ENCODE data around the gene WBP1. TPM values are rescaled to one million over a fixed set of nuclear protein-coding genes. Genes with fewer than 3 reads are reported as not detected.

Gene WBP1
- total and polyA plus RNA-seq, 7 experiments from 2014 or later, result 33.3 to 127 (median 58.9) TPM

DNA sequence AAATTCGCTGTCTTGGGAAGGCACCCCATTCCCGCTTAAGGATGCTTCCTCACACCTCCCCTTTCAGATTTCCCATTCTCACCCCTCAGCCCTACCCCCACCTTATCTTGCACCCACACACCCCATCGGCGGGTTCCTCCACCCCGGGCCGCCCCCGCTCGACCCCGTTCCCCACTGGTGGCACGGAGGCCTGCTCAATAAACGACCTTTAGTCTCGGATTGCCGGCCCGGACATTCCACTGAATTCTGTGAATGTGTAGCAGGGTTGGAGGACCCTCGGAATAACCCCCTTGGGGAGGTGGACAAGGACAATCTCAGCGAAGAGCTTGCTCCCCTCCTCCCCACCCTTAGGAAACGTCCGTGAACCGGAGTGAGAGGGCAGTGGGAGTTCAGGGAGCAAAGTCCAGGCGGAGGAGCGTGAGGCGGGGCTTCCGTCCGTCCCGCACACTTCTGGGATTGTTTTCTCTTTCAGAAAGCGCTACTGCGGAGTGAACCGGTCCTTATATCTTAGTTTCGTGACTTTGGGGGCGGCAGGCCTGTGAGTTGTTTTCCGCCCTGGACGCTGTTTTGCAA lies 44.0 kb downstream of the WBP1 start:
- no peak overlapping the region for H3K27ac ChIP-seq (ENCODE audit: low read depth, low read length)
- intact Hi-C loops (cut with micrococcal nuclease), result loop anchor here in 1 of 2 donors (10.0 kb wide), 1 partner anchor 153 kb away; the partner anchor contains the start of gene SEMA4F
- H3K36me3 Mint-ChIP-seq, result peaks cover 12 to 32% (median 27%) of the 10 kb centered on the region in 5 donors
- no peak for DNase-seq
- ATAC-seq, result no peak
- ChIA-PET POLR2A (interaction anchor here (1.6 to 4.3 kb wide), 2 partner anchors 19 to 27 kb away, joined by 4 to 11 read pairs; partner anchors contain the start of genes AUP1, CCDC142, HTRA2 and TTC31), CTCF (no interaction called here)
- H3K4me3 Mint-ChIP-seq, result peak overlapping the region; percentile 52 to 81 (median 66)
- peaks cover 4 to 43% of the 10 kb centered on the region in 2 donors for H3K27me3 ChIP-seq (ENCODE audit: control insufficient read depth in 2 of 2, insufficient read depth in 2 of 2, low read length in 2 of 2)
- H3K4me1 ChIP-seq (ENCODE audit: control insufficient read depth in 2 of 2, insufficient read depth in 2 of 2, low read length in 2 of 2), result peaks cover 17 to 52% of the 10 kb centered on the region in 2 donors
- peak overlapping the region in 2 of 9 donors; percentile 14 to 15 for H3K27ac Mint-ChIP-seq
- peaks cover 60 to 78% (median 69%) of the 10 kb centered on the region in 5 donors for H3K27me3 Mint-ChIP-seq
- H3K9me3 ChIP-seq (ENCODE audit: control insufficient read depth in 2 of 3, low read length in 3 of 3), result no peaks in the 10 kb centered on the region
- peaks cover 0 to 17% (median 5%) of the 10 kb centered on the region in 3 experiments for H3K36me3 ChIP-seq (ENCODE audit: control insufficient read depth in 2 of 3, insufficient read depth in 3 of 3, low read length in 3 of 3)
- H3K4me3 ChIP-seq (ENCODE audit: low read length), result peak overlapping the region; percentile 36
- H3K9me3 Mint-ChIP-seq, result peaks cover 0 to 3% (median 0%) of the 10 kb centered on the region in 11 donors
- H3K4me1 Mint-ChIP-seq, result peaks cover 41 to 76% (median 62%) of the 10 kb centered on the region in 7 donors

DNA sequence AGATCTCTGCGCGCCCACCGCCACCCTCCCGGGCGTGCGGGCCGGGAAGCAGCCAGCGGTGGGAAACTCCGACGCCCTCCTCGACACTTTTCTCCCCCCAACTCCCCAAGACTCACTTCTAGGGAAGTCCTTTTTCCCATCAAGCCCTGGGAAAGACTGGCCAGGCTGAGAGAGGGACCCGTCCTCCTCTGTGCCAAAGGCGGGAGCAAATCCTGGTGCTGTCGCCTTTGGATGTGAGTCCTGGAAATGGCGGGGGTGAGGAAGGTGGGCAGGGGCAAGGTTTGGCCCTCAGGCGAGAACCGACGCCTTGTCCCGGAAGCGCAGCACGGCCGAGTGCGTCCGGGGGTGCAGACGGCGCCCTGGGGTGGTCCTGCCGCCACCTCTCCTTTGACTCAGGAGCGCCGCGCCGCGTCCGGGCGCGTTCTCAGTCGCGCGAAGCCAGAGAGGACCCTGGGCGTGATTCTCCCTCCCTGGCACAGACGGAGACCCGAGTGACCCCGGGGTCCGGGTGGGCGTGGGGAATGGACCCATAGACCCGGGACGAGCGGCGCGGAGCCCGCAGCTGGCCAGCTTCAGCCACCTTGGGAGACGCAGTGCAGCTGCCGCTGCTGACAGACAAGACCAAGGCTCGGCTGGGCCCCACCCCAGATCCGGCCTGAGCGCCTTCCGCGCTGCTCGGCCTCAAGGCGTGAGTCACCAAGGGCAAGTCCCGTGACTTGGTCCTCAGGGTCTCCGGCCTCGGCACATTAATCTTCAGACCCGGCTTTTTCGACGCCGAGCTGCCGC lies 44.7 kb downstream of the WBP1 start:
- peaks cover 19 to 47% of the 10 kb centered on the region in 2 donors for H3K4me1 ChIP-seq (ENCODE audit: control insufficient read depth in 2 of 2, insufficient read depth in 2 of 2, low read length in 2 of 2)
- POLR2A ChIA-PET, result interaction anchor here (1.3 to 4.3 kb wide), 4 partner anchors 20 to 30 kb away, joined by 4 to 11 read pairs (median 6); partner anchors contain the start of genes AUP1, CCDC142, HTRA2 and MRPL53
- H3K36me3 ChIP-seq (ENCODE audit: control insufficient read depth in 2 of 3, insufficient read depth in 3 of 3, low read length in 3 of 3), result peaks cover 0 to 20% (median 5%) of the 10 kb centered on the region in 3 experiments
- DNase-seq, result peak in 2 of 9 donors; percentile 47 to 60
- CTCF ChIA-PET, result interaction anchor here (1.0 kb wide), 1 partner anchor 46 kb away, joined by 3 read pairs; no protein-coding TSS in a partner anchor
- H3K27me3 Mint-ChIP-seq, result peaks cover 56 to 78% (median 68%) of the 10 kb centered on the region in 5 donors
- H3K4me3 Mint-ChIP-seq, result peak overlapping the region; percentile 52 to 81 (median 66)
- peak; percentile 23 for ATAC-seq
- H3K27me3 ChIP-seq (ENCODE audit: control insufficient read depth in 2 of 2, insufficient read depth in 2 of 2, low read length in 2 of 2), result peaks cover 4 to 43% of the 10 kb centered on the region in 2 donors
- H3K4me3 ChIP-seq (ENCODE audit: low read length), result peak overlapping the region; percentile 36
- peaks cover 16 to 33% (median 31%) of the 10 kb centered on the region in 5 donors for H3K36me3 Mint-ChIP-seq
- H3K27ac ChIP-seq (ENCODE audit: low read depth, low read length), result no peak overlapping the region
- H3K4me1 Mint-ChIP-seq, result peaks cover 41 to 78% (median 63%) of the 10 kb centered on the region in 7 donors
- H3K9me3 Mint-ChIP-seq, result peaks cover 0 to 6% (median 0%) of the 10 kb centered on the region in 11 donors
- intact Hi-C loops (cut with micrococcal nuclease), result loop anchor here in 1 of 2 donors (1.0 to 10.0 kb wide), 2 partner anchors 20 to 152 kb away; partner anchors contain the start of genes SEMA4F and TTC31
- H3K27ac Mint-ChIP-seq, result peak overlapping the region in 2 of 9 donors; percentile 26 to 62
- H3K9me3 ChIP-seq (ENCODE audit: control insufficient read depth in 2 of 3, low read length in 3 of 3), result no peaks in the 10 kb centered on the region

DNA sequence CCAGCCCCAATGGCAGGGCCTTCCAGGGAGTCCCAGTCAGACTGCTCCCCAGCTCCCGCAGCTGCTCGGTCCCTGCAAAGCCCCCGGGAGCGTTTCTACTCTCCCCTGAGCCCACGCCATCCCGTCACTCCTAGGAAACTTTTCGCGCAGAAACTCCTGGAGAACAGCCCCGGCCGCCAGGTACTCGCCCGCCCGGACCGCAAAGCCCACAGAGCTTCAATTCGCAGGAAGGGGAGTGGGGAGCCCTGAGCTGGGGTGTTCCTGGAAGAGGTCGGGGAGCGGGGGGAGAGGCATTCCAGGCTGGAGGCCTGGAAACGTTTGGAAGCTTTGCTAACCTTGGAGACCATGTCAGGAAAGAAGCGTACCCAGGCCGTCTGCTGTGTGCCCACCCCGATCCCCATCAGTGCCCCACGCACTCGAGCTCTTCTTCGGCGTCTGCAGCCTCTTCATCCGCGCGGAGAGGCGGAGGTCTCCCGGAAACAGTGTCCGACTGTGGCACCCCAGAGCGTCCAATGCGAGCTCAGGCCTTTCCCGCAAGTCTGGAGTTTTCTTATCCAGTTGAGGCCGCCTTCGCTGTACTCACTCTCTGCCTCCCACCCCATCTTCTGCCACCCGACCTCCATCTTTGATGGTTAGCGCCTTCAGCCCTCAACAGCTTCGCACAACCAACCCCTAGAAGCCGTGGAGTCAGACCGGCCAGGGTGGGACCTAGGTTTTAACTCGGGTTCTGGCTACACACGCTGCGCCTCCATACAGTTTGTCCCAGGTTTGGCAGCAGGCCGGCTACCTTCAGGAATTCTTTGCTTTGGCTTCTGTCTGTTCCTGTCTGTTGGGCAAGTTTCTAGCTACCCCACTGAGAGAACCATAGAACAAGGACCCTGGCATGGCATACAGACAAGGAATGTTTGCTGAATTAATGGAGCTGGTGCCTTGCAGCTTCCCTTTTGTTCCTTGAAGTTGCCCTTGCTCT lies 45.6 kb downstream of the WBP1 start:
- peaks cover 0 to 6% (median 0%) of the 10 kb centered on the region in 11 donors for H3K9me3 Mint-ChIP-seq
- Histone ChIP-seq H3K27me3 (ENCODE audit: control insufficient read depth in 2 of 2, insufficient read depth in 2 of 2, low read length in 2 of 2) (peaks cover 4 to 34% of the 10 kb centered on the region in 2 donors), H3K36me3 (ENCODE audit: control insufficient read depth in 2 of 3, insufficient read depth in 3 of 3, low read length in 3 of 3) (peaks cover 0 to 20% (median 5%) of the 10 kb centered on the region in 3 experiments), H3K27ac (ENCODE audit: low read depth, low read length) (no peak overlapping the region), H3K9me3 (ENCODE audit: control insufficient read depth in 2 of 3, low read length in 3 of 3) (no peaks in the 10 kb centered on the region), H3K4me3 (ENCODE audit: low read length) (peak overlapping the region; percentile 36), H3K4me1 (ENCODE audit: control insufficient read depth in 2 of 2, insufficient read depth in 2 of 2, low read length in 2 of 2) (peaks cover 19 to 38% of the 10 kb centered on the region in 2 donors)
- peaks cover 16 to 33% (median 30%) of the 10 kb centered on the region in 5 donors for H3K36me3 Mint-ChIP-seq
- peaks cover 51 to 69% (median 63%) of the 10 kb centered on the region in 5 donors for H3K27me3 Mint-ChIP-seq
- ChIA-PET POLR2A (interaction anchor here (0.9 to 4.3 kb wide), 4 partner anchors 21 to 46 kb away, joined by 3 to 11 read pairs (median 6); partner anchors contain the start of genes AUP1, HTRA2, MRPL53 and WBP1), CTCF (interaction anchor here (0.6 to 1.3 kb wide), 5 partner anchors 20 to 111 kb away, joined by 3 to 6 read pairs (median 3); partner anchors contain the start of genes CCDC142 and TTC31)
- intact Hi-C loops (cut with micrococcal nuclease), result loop anchor here in 1 of 2 donors (1.0 to 10.0 kb wide), 2 partner anchors 20 to 151 kb away; partner anchors contain the start of genes SEMA4F and TTC31
- DNase-seq, result no peak
- peak overlapping the region; percentile 52 to 81 (median 66) for H3K4me3 Mint-ChIP-seq
- H3K27ac Mint-ChIP-seq, result peak overlapping the region in 2 of 9 donors; percentile 26 to 62
- peaks cover 42 to 79% (median 66%) of the 10 kb centered on the region in 7 donors for H3K4me1 Mint-ChIP-seq
- no peak for ATAC-seq

DNA sequence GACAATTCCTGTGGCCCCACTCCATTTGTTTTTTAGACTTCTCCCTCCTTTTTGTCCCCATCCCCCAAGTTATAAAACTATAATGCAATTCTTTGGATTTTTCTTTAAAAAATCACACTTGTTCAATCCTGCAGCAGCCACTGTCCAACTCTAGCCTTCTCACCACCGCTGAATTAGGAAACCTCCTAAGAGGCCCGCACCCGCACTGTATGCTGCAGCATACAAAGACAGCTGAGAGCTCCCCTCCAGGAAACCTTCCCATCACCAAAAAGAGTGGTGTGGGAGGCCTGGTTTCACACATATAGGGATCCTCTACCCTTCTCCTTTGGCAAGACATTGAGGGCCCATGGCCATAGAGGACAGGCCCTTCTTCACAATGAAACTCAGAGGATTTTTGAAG lies 46.4 kb downstream of the WBP1 start:
- intact Hi-C loops (cut with micrococcal nuclease), result loop anchor here in 1 of 2 donors (10.0 kb wide), 1 partner anchor 150 kb away; the partner anchor contains the start of gene SEMA4F
- Mint-ChIP-seq H3K9me3 (peaks cover 0 to 6% (median 0%) of the 10 kb centered on the region in 11 donors), H3K4me3 (peak overlapping the region; percentile 15 to 75 (median 56)), H3K4me1 (peaks cover 39 to 78% (median 63%) of the 10 kb centered on the region in 7 donors), H3K36me3 (peaks cover 16 to 33% (median 30%) of the 10 kb centered on the region in 5 donors), H3K27me3 (peaks cover 47 to 66% (median 59%) of the 10 kb centered on the region in 5 donors), H3K27ac (no peak overlapping the region)
- no peak overlapping the region for H3K4me3 ChIP-seq (ENCODE audit: low read length)
- no peak overlapping the region for H3K27ac ChIP-seq (ENCODE audit: low read depth, low read length)
- ChIA-PET CTCF (interaction anchor here (0.6 to 1.3 kb wide), 4 partner anchors 21 to 112 kb away, joined by 3 to 6 read pairs (median 4); partner anchors contain the start of genes CCDC142 and TTC31), POLR2A (interaction anchor here (0.9 to 4.3 kb wide), 5 partner anchors 22 to 70 kb away, joined by 3 to 11 read pairs (median 3); partner anchors contain the start of genes AUP1, CCDC142, HTRA2 and MRPL53)
- DNase-seq (no peak), ATAC-seq (no peak)
- H3K4me1 ChIP-seq (ENCODE audit: control insufficient read depth in 2 of 2, insufficient read depth in 2 of 2, low read length in 2 of 2), result peaks cover 16 to 31% of the 10 kb centered on the region in 2 donors
- peaks cover 4 to 30% of the 10 kb centered on the region in 2 donors for H3K27me3 ChIP-seq (ENCODE audit: control insufficient read depth in 2 of 2, insufficient read depth in 2 of 2, low read length in 2 of 2)
- H3K9me3 ChIP-seq (ENCODE audit: control insufficient read depth in 2 of 3, low read length in 3 of 3), result no peaks in the 10 kb centered on the region
- peaks cover 0 to 20% (median 5%) of the 10 kb centered on the region in 3 experiments for H3K36me3 ChIP-seq (ENCODE audit: control insufficient read depth in 2 of 3, insufficient read depth in 3 of 3, low read length in 3 of 3)

DNA sequence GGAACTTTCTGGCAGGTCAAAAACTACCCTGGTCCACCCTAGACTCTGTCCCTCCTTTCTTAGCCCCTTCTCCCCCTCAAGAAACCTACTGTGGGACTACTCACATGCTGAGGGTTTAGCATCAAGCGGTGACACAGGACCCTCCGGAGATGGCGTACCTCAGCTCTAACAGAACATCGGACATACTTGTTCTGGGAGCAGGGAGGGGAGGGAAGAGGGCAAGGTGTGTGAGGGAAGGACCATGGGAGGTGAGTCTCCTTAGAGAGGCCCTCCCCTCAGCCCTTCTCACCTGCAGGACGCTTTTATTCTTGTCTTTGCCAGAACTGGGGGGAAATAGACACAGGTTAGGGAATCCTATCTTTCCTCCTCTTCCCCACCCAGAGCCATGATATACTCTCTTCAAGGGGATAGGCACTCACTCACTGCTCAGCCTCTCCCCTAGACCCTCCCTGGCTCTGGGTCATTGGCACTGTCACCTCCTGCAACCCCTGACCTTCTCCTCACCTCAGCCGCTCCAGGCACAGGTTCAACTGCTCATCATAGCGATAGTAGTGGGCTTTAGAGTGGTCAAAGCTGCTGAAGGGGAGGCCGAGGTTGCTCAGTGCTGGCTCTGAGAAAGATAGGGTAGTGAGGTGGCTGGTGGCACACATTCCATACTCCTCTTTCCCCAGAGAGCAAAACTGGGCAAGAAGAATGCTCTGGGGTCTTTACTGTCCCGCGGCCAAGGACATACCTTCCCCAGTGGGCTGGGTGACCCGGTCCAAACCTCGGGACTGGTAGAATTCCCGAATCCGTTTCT lies 47.4 kb downstream of the WBP1 start:
- H3K4me3 ChIP-seq (ENCODE audit: low read length), result no peak overlapping the region
- H3K27me3 ChIP-seq (ENCODE audit: control insufficient read depth in 2 of 2, insufficient read depth in 2 of 2, low read length in 2 of 2), result peaks cover 4 to 20% of the 10 kb centered on the region in 2 donors
- peaks cover 16 to 31% of the 10 kb centered on the region in 2 donors for H3K4me1 ChIP-seq (ENCODE audit: control insufficient read depth in 2 of 2, insufficient read depth in 2 of 2, low read length in 2 of 2)
- peaks cover 0 to 20% (median 5%) of the 10 kb centered on the region in 3 experiments for H3K36me3 ChIP-seq (ENCODE audit: control insufficient read depth in 2 of 3, insufficient read depth in 3 of 3, low read length in 3 of 3)
- intact Hi-C loops (cut with micrococcal nuclease), result loop anchor here in 1 of 2 donors (2.0 to 10.0 kb wide), 3 partner anchors 49 to 149 kb away; partner anchors contain the start of genes DOK1 and SEMA4F
- no peak for DNase-seq
- peak overlapping the region in 1 of 9 donors; percentile 10 for H3K27ac Mint-ChIP-seq
- peak overlapping the region in 9 of 10 donors; percentile 16 to 99 (median 38) for H3K4me3 Mint-ChIP-seq
- ATAC-seq, result no peak
- no peak overlapping the region for H3K27ac ChIP-seq (ENCODE audit: low read depth, low read length)
- POLR2A ChIA-PET, result interaction anchor here (1.1 to 5.0 kb wide), 7 partner anchors 23 to 82 kb away, joined by 3 to 33 read pairs (median 3); partner anchors contain the start of genes AUP1, CCDC142, HTRA2 and TTC31
- peaks cover 0 to 6% (median 0%) of the 10 kb centered on the region in 11 donors for H3K9me3 Mint-ChIP-seq
- peaks cover 16 to 33% (median 30%) of the 10 kb centered on the region in 5 donors for H3K36me3 Mint-ChIP-seq
- peaks cover 48 to 60% (median 55%) of the 10 kb centered on the region in 5 donors for H3K27me3 Mint-ChIP-seq
- H3K9me3 ChIP-seq (ENCODE audit: control insufficient read depth in 2 of 3, low read length in 3 of 3), result no peaks in the 10 kb centered on the region
- CTCF ChIA-PET, result no interaction called here
- H3K4me1 Mint-ChIP-seq, result peaks cover 34 to 72% (median 65%) of the 10 kb centered on the region in 7 donors

Measured in naive thymus-derived CD4-positive, alpha-beta T cell (primary cell).